NB4 (cell line): ENCODE measurements around the gene SPATA2.

Experiments
- MYC ChIP-seq: IDR thresholded peaks from 2 replicates; pipeline ENCODE4 v1.6.1; 2011; ENCODE audit warnings: low read depth, low read length
- TF ChIP-seq, protein P1 (sequence below): IDR thresholded peaks from one replicate; pipeline ENCODE4 v1.5.1; 2012; ENCODE audit warnings: low read depth, low read length

GRCh38 chr20:49896204-49896603 is 19.1 kb downstream of the SPATA2 start:
- TF ChIP-seq, protein P1, sequence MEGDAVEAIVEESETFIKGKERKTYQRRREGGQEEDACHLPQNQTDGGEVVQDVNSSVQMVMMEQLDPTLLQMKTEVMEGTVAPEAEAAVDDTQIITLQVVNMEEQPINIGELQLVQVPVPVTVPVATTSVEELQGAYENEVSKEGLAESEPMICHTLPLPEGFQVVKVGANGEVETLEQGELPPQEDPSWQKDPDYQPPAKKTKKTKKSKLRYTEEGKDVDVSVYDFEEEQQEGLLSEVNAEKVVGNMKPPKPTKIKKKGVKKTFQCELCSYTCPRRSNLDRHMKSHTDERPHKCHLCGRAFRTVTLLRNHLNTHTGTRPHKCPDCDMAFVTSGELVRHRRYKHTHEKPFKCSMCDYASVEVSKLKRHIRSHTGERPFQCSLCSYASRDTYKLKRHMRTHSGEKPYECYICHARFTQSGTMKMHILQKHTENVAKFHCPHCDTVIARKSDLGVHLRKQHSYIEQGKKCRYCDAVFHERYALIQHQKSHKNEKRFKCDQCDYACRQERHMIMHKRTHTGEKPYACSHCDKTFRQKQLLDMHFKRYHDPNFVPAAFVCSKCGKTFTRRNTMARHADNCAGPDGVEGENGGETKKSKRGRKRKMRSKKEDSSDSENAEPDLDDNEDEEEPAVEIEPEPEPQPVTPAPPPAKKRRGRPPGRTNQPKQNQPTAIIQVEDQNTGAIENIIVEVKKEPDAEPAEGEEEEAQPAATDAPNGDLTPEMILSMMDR: no peak
- TF ChIP-seq MYC: peak; percentile 60
